Activated CD8-positive, alpha-beta memory T cell treated with anti-CD3 and anti-CD28 coated beads, Interleukin-2, amount 50 U/mL, for 1 hour (primary cell): Measurements from ENCODE around the gene RFX8.
"Not testable (repeated sequence)": the region's sequence is repeated elsewhere in the genome, so short reads cannot be mapped to it uniquely, and the experiment has no call there.

Experiments used
- DNase-seq: peaks from one replicate; pipeline ENCODE4 v3.0.0-alpha.2; 2020; ENCODE audit errors: extremely low read depth

RFX8 gene

DNA sequence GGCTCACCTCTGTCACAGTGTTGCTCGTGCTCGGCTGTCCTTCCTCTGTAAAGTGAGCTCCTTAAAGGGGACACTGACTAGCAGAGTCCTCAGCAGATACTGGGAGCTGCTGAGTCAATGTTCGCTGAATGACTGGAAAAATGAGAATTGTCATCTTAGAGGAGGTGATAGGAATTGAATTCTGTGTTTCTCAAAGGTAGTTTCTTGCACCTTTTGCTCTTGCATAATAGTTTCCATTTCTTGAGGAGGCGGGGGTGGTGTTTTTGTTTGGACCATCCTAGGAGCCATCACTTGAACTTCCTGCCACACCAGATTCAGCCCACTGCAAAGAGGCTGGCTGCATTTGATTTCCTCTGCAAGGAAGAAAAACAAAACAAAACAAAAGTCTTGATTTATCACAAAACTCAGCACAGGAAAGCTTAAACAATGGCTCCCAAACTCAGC lies 11.4 kb upstream of the RFX8 start:
- no peak for DNase-seq

DNA sequence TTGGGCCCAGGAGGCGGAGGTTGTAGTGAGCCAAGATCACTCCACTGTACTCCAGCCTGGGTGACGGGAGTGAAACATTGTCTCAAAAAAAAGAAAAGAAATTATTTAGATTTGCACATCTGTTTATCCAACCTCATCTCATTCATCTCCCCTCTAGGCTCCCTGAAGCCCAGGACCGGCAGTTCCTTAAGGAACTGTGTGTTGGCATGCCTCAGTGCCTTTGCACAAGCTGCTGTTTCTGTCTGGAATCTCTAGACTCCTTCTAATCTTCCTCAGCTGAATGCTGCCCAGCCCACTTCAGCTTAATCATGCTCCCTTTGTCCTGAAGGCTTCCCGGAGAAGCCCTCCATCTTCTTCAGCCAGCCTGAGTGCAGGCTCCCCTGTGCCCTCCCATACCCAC lies 10.9 kb upstream of the RFX8 start:
- no peak for DNase-seq

DNA sequence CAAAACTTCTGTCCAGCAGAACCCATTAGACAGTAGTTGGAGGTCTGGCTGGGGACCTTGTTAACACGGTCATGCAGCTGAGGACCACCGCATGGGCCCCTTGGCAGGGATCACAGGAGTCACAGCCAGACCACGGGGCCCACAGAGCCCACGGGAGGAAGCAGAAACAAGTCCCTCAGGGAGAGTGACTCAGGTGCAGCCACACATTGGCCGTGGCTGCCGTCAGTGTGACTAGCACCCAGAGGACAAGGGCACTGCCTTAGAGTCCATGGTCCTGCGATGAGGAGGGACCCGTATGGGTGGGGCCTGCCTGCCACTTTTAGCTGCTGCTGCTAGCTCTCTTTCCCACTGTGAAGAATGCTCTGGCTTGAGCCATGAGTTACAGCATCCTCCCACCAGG lies 5.9 kb upstream of the RFX8 start:
- DNase-seq: no peak

- DNase-seq: no peak
These were observed 4.9 kb upstream of the RFX8 start for GRCh38 chr2:101479810-101480209.

GRCh38 chr2:101479328-101479727 lies 4.4 kb upstream of the RFX8 start:
- DNase-seq: no peak

DNA sequence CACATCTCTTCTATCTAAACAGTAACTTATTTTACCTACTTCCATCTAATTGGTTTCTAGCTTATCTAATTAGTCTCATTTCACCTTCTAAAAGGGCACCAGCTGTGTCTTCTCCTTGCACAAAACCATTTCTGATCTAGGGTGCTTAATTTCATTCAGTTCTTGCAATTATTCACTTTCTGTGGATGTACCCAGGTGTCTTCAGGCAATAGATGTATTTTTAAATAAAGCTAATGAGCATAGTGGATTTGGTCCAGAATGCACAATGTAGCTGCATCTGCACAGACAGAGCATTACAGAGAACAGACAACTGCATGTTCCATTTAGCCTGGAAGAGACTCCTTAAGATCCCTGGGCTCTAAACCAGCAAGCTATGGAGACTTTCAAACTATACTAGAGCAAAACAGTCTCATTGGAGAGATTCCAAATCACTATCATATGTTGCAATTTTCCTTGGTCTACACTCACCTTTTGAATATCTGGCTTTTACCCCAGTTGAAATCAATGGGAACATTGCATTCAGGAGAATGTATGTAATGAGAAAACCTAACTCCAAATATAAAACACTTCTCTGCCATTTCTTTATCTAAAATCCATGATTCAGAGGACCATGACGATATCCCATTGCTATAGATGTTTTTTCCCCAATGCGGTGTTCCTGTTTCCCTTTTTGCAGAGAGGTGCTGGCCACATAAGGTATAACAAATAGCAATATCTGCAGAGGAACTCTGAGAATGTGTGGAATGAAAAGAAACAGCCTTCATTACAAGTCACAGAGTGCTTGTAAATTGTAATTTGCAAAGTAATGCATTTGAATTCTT lies 3.5 kb upstream of the RFX8 start:
- no peak for DNase-seq

- DNase-seq: no peak
These were observed 2.6 kb upstream of the RFX8 start for GRCh38 chr2:101477556-101477955.

GRCh38 chr2:101476605-101477208 lies 1.8 kb upstream of the RFX8 start:
- DNase-seq: no peak

- no peak for DNase-seq
These were observed 806 bp downstream of the RFX8 start for GRCh38 chr2:101473911-101474701.

GRCh38 chr2:101473591-101473910 lies 1.4 kb downstream of the RFX8 start:
- DNase-seq: no peak

- DNase-seq: no peak
These were observed 5.0 kb downstream of the RFX8 start for GRCh38 chr2:101469863-101470262.

DNA sequence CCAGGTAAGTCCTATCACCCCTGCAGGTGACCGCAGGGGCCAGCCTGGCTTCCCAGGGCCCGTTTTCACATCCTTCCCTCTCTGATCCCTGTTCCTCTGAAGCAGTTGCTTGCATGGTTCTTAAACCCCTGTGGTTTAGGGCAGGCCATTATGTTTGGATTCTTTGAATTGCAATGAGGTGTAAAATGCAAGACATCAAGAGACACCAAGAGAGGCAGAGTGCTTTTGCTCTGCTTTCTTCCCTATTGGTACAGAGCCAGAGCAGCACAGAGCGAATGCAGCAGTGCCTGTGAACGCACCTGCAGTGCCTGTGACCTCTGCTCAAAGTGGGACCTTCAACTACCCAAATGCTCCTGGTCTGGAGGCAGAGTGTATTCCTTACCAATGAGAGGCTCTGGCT lies 7.6 kb downstream of the RFX8 start:
- DNase-seq: no peak

DNA sequence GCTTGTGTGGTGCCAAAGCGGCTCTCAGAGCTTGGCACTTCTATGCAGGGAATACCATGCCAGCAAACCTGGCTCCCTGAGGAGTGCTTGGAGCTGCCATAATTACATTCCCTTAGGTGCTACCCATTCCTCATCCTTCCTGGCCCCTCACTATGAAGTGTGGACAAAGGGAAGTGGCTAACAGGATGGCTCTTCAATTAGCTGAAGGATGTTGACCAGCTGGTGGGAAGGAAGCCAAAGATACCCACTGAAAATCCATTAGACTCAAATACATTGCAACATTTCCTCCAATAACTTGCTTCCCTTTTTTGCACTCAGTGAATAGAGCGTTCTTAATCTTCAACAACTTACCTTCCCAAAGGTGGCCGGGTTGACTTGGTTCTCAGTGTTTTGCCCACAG lies 8.5 kb downstream of the RFX8 start:
- DNase-seq: no peak

DNA sequence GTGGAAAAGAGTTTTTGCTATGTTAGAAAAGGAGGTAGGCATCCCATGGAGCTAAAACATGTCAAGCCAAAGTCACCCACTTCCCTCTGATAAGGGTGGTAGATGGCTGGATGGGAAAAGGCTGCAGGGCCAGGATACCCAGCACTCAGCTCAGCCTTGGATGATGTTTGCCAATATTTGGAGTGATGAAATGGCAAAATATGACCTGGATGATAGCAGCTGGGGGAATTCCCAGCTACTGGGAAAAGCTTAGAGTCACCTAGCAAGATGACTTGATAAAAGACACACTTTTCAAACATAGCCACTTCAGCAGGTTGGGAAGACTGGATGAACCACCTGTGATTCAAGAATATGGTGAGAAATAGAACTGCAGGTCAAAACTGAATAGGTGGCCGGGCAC lies 10.1 kb downstream of the RFX8 start:
- DNase-seq: no peak

DNA sequence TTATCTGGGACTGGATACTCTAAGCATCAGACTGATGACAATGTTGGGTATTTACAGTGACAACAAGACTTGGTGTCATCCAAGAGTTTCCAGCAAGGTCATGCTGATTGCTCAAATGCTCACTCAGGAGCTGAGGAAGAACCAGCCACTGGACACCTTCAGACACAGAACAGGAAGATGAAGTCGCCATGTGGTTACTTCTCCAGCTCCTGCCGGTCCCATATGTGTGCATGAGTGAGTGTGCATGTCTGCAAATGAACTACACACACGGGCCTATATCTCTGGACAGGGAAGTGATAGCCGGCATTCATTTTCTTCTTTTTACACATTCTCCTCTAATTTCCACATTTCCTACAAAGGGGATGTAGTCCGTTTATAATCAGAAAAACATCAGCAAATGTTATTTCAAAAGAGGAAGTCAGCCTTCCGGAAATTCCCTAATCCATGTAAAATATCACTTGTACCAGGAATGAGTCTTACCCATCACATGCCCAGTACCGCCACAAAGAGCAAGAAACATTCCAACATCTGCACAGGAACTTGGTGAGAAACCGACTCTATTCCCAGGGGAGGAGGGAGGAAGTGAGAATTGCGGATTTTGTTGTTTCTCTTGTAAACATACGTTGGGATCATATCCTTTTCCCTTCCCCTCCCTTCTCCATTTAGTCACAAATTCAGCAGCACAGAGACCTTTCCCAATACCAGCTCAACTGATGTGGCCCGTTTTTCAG lies 10.8 kb downstream of the RFX8 start:
- DNase-seq: no peak

- DNase-seq: no peak
These were observed 11.5 kb downstream of the RFX8 start for GRCh38 chr2:101463421-101463820.

DNA sequence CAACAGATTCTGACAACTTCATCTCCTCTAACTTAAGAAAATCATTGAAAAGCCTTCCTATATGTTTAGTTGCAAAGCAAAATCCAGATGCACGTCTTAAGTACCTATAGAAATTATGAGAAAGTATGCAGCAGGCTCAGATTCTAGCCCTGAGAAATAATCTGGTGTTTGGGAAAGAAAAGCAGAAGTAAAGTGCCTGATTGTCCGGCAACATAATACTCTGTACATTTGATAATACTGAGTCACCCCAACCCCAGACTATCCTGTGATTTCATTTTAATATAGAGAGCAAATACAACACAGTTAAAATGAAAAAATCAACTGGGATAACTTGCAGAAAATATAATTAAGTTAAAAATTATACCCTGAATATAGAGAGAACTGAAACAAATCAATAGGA lies 13.5 kb downstream of the RFX8 start:
- DNase-seq: no peak

GRCh38 chr2:101454408-101454807 lies 20.5 kb downstream of the RFX8 start:
- DNase-seq: not testable (repeated sequence)

GRCh38 chr2:101450965-101451364 lies 23.9 kb downstream of the RFX8 start:
- no peak for DNase-seq

GRCh38 chr2:101446869-101447268 lies 28.0 kb downstream of the RFX8 start:
- DNase-seq: no peak

- no peak for DNase-seq
These were observed 32.2 kb downstream of the RFX8 start for GRCh38 chr2:101442667-101443061.

- DNase-seq: no peak
These were observed 32.8 kb downstream of the RFX8 start for GRCh38 chr2:101442042-101442666.
